Measurements from ENCODE around the gene SUGCT. TPM values are rescaled to one million over a fixed set of nuclear protein-coding genes. Genes with fewer than 3 reads are reported as not detected.

SUGCT gene
- total RNA-seq, 1 experiment from 2014 or later, result 4.6 TPM

- CTCF ChIA-PET, result interaction anchor here (1.2 kb wide), 1 partner anchor 89 kb away, joined by 4 read pairs; no protein-coding TSS in a partner anchor
- no peaks in the 10 kb centered on the region for H3K27me3 Mint-ChIP-seq (ENCODE audit: low read depth)
- H3K4me3 Mint-ChIP-seq, result no peak overlapping the region
- no peak for TF ChIP-seq SOX15 (CRISPR knock-in tag; IDR thresholded peaks at IDR 0.05)
- TF ChIP-seq IRF2 (CRISPR knock-in tag; IDR thresholded peaks at IDR 0.05; ENCODE audit: borderline replicate concordance, low read depth), result no peak
- TF ChIP-seq USF2 (CRISPR knock-in tag; IDR thresholded peaks at IDR 0.05), result peak; percentile 57
- no peak for TF ChIP-seq PRRX2 (CRISPR knock-in tag; IDR thresholded peaks at IDR 0.05)
- TF ChIP-seq OVOL2 (CRISPR knock-in tag; IDR thresholded peaks at IDR 0.05; ENCODE audit: borderline replicate concordance), result no peak
- no peak for TF ChIP-seq ATF1 (CRISPR knock-in tag; IDR thresholded peaks at IDR 0.05)
- no peak for TF ChIP-seq PRDM15 (CRISPR knock-in tag; IDR thresholded peaks at IDR 0.05)
- no peak for TF ChIP-seq GTF2I (CRISPR knock-in tag; conservative IDR thresholded peaks at IDR 0.05)
- TF ChIP-seq ZNF425 (CRISPR knock-in tag; conservative IDR thresholded peaks at IDR 0.05), result no peak
- ATAC-seq, result peak; percentile 82
- POLR2A ChIA-PET, result interaction anchor here (0.7 kb wide), 1 partner anchor 23 kb away, joined by 5 read pairs; no protein-coding TSS in a partner anchor
- no peaks in the 10 kb centered on the region for H3K9me3 Mint-ChIP-seq
- H3K4me1 Mint-ChIP-seq, result peaks cover 12% of the 10 kb centered on the region
- no peak for DNase-seq (ENCODE audit: low spot score)
- no peaks in the 10 kb centered on the region for H3K36me3 Mint-ChIP-seq
- no peak overlapping the region for H3K27ac Mint-ChIP-seq
Observed at GRCh38 chr7:40418448-40418847, 283.6 kb downstream of the SUGCT start.

- Mint-ChIP-seq H3K36me3 (no peaks in the 10 kb centered on the region), H3K9me3 (no peaks in the 10 kb centered on the region), H3K4me1 (peaks cover 12% of the 10 kb centered on the region), H3K4me3 (no peak overlapping the region), H3K27ac (no peak overlapping the region), H3K27me3 (ENCODE audit: low read depth) (no peaks in the 10 kb centered on the region)
- ChIA-PET CTCF (interaction anchor here (0.6 to 1.2 kb wide), 2 partner anchors 64 to 88 kb away, joined by 3 to 4 read pairs; no protein-coding TSS in a partner anchor), POLR2A (interaction anchor here (0.7 kb wide), 1 partner anchor 23 kb away, joined by 5 read pairs; no protein-coding TSS in a partner anchor)
- TF ChIP-seq SP1 (CRISPR knock-in tag; conservative IDR thresholded peaks at IDR 0.05) (no peak), AR (CRISPR knock-in tag; IDR thresholded peaks at IDR 0.05) (no peak), TEAD4 (CRISPR knock-in tag; IDR thresholded peaks at IDR 0.05) (no peak), ATF3 (CRISPR knock-in tag; conservative IDR thresholded peaks at IDR 0.05) (no peak), E2F5 (CRISPR knock-in tag; IDR thresholded peaks at IDR 0.05) (no peak), TP53 (CRISPR knock-in tag; IDR thresholded peaks at IDR 0.05) (no peak), ZNF671 (CRISPR knock-in tag; IDR thresholded peaks at IDR 0.05) (no peak)
- ATAC-seq (no peak), DNase-seq (ENCODE audit: low spot score) (no peak)
Observed at GRCh38 chr7:40418983-40419382, 284.2 kb downstream of the SUGCT start.
